Ascending aorta (tissue), 2 donors: Measurements from ENCODE around the gene GSTO1. TPM values are rescaled to one million over a fixed set of nuclear protein-coding genes. Genes with fewer than 3 reads are reported as not detected.

Experiments
- DNase-seq, 2 donors: peaks; one replicate each; pipeline ENCODE4 v3.0.0-alpha.2; 2019; ENCODE audit warnings: low spot score in 2 of 2
- H3K27ac ChIP-seq, 2 donors: fragments of 200-600 bp; sonication (generic); one replicate each; pipeline ENCODE4 v1.5.1; 2016 to 2017; ENCODE audit warnings: mild to moderate bottlenecking in 1 of 2
- H3K27me3 ChIP-seq: fragments of 200-600 bp; sonication (generic); one replicate; pipeline ENCODE4 v1.5.1; 2017
- H3K36me3 ChIP-seq, 2 donors: fragments of 200-600 bp; sonication (generic); one replicate each; pipeline ENCODE4 v1.5.1; 2016
- H3K4me1 ChIP-seq, 2 donors: fragments of 200-600 bp; sonication (generic); one replicate each; pipeline ENCODE4 v1.5.1; 2016 to 2017; ENCODE audit warnings: mild to moderate bottlenecking in 1 of 2
- H3K4me3 ChIP-seq, 2 donors: fragments of 200-600 bp; sonication (generic); one replicate each; pipeline ENCODE4 v1.5.1; 2016 to 2017; ENCODE audit warnings: mild to moderate bottlenecking in 1 of 2
- H3K9me3 ChIP-seq, 2 donors: fragments of 200-600 bp; sonication (generic); one replicate each; pipeline ENCODE4 v1.5.1; 2016
- intact Hi-C: fragments of 100-400 bp; cut with DNase I; formaldehyde crosslinking; loops from one replicate; pipeline ENCODE4 v1.15.1; 2023
- total RNA-seq: library from RNA; depleted of rRNA; stranded (reverse); fragments of >200 nt; gene quantifications from one replicate; pipeline ENCODE4 v1.1.0, GENCODE V29; 2016
- TF ChIP-seq, protein P1 (sequence below), 3 experiments: fragments of 200-600 bp in 2 of 3; fragments of 450-650 bp in 1 of 3; sonication (generic) in 2 of 3; IDR thresholded peaks; one replicate each; pipeline ENCODE4 v1.5.1; 2016 to 2019; ENCODE audit warnings: antibody characterized with exemption in 3 of 3, mild to moderate bottlenecking in 1 of 3, moderate library complexity in 1 of 3

GSTO1 gene
- total RNA-seq, 1 donor from 2014 or later = 62.2 TPM

DNA sequence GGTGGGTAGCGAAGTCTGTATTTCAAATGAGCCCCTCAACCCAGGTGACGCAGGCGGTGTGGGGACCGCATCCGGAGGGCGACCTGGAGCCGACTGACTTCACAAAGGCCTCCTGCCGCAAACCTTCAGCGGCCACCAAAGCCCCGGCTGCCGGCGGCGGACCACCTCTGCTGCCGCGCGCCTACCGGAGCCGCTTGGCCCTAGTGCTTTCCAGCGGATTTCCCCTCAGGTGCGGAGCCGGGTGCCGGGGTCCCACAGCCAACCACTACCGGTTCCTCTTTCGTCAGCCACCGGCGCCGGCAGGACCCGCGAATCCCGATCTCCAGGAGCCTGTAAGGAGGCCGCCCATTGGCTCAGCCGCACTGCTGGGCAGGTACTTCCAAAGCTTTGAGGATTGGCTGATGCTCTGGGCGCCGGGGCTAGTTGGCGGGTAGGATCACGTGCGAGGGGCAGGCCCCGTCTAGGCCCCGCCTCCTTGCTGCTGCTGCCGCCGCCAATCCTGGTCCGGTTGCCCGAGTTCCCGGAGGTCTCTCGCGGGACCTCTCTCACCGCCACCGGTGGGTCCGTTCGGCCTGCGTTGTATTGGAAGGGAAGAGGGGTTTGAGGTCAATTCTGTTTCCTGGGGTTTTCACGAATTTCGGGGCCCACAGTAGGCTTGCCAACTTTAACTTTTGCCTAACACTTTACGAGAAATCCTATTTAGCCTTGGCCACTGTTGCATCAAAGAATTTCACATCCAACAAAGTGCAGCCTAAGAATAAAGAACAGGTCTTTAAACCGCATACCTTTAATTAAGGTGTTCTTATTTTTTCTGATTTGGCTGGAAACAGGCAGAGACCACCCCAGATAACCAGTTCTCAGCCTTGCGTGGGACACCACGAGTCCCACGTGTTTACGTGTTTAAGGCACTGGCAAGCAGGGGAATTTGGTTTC, 14.3 kb downstream of the GSTO1 start, which contains the start of gene GSTO2:
Gene GSTO2 (plus strand): TSS at position 472 of the 933 bp plus-strand sequence. CDS start 5,732 bp downstream, outside the sequence.
- peak; percentile 99 to 100 for DNase-seq

DNA sequence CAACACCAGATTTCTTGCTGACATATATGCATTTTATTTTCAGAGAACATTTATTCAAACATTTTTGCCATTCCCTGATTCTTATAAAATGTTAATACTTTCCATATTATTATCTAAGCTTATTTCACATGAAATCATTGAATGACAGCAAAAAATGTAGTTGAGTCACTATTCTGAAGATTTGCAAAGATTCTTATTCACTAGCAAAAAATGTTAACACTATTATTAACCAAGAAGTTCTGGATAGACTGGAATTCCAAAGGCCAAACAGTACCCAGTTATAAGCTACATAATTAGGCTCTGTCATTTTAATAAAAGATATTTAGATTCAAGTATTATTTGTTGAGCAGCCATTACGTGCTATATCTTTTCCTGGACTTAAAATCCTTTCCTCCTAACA, 18.6 kb downstream of the GSTO1 start:
- TF ChIP-seq, protein P1, sequence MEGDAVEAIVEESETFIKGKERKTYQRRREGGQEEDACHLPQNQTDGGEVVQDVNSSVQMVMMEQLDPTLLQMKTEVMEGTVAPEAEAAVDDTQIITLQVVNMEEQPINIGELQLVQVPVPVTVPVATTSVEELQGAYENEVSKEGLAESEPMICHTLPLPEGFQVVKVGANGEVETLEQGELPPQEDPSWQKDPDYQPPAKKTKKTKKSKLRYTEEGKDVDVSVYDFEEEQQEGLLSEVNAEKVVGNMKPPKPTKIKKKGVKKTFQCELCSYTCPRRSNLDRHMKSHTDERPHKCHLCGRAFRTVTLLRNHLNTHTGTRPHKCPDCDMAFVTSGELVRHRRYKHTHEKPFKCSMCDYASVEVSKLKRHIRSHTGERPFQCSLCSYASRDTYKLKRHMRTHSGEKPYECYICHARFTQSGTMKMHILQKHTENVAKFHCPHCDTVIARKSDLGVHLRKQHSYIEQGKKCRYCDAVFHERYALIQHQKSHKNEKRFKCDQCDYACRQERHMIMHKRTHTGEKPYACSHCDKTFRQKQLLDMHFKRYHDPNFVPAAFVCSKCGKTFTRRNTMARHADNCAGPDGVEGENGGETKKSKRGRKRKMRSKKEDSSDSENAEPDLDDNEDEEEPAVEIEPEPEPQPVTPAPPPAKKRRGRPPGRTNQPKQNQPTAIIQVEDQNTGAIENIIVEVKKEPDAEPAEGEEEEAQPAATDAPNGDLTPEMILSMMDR (IDR thresholded peaks at IDR 0.05) = no peak
- Histone ChIP-seq H3K4me1 (peaks cover 0 to 5% of the 10 kb centered on the region in 2 donors), H3K36me3 (no peaks in the 10 kb centered on the region), H3K9me3 (no peaks in the 10 kb centered on the region), H3K27ac (no peak overlapping the region), H3K27me3 (no peaks in the 10 kb centered on the region), H3K4me3 (no peak overlapping the region)
- intact Hi-C loops = no loop called here
- DNase-seq = no peak

More for the DNA sequence above, 14.3 kb downstream of the GSTO1 start, which contains the start of gene GSTO2:
- Histone ChIP-seq H3K27me3 (no peaks in the 10 kb centered on the region), H3K9me3 (no peaks in the 10 kb centered on the region), H3K27ac (peak within 1 kb of the TSS; percentile 91 to 97), H3K4me1 (peaks cover 0 to 11% of the 10 kb centered on the region in 2 donors), H3K36me3 (peaks cover 19 to 28% of the 10 kb centered on the region in 2 donors), H3K4me3 (peak within 1 kb of the TSS; percentile 97 to 98)
- TF ChIP-seq, protein P1 (IDR thresholded peaks at IDR 0.05) = no peak
- intact Hi-C loops = loop anchor here (1.0 to 2.0 kb wide), 2 partner anchors 36 to 84 kb away; partner anchors contain the start of genes CFAP43 and CFAP58

DNA sequence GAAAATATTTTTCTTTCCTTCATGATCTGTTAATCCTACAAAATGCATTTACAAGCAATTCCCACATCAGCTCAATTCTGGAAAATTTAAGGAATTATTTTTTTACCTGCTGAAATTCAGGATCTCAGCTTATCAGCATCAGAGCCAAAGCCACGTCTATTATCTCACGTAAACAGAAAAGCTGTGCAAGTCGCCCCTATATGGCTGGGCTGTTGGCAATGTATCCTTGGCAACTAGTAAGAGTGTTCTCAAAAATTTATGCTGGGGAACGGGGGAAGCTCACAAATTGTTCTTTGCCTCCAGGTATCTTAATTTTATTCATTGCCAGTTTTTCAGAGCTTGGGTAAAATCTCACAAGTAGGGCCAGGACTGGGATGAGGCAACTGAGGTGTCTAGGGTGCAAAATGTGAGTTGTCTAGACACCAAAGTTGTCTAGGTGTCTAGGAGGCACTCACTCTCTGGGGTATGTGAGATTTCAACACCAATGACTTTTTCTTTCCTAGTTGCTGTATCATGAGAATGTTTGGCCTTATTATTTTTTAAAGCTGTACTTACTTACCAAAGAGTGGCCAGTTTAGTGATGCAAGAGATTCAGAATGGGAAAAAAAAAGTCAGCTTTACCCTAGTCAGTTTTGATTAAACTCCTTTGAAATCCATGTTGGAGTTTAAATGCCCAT, 19.3 kb downstream of the GSTO1 start:
- Histone ChIP-seq H3K27me3 (no peaks in the 10 kb centered on the region), H3K36me3 (no peaks in the 10 kb centered on the region), H3K4me3 (peak overlapping the region; percentile 24 to 59), H3K4me1 (peaks cover 0 to 3% of the 10 kb centered on the region in 2 donors), H3K27ac (no peak overlapping the region), H3K9me3 (no peaks in the 10 kb centered on the region)
- TF ChIP-seq, protein P1 (IDR thresholded peaks at IDR 0.05) = no peak
- DNase-seq = no peak
- intact Hi-C loops = no loop called here

DNA sequence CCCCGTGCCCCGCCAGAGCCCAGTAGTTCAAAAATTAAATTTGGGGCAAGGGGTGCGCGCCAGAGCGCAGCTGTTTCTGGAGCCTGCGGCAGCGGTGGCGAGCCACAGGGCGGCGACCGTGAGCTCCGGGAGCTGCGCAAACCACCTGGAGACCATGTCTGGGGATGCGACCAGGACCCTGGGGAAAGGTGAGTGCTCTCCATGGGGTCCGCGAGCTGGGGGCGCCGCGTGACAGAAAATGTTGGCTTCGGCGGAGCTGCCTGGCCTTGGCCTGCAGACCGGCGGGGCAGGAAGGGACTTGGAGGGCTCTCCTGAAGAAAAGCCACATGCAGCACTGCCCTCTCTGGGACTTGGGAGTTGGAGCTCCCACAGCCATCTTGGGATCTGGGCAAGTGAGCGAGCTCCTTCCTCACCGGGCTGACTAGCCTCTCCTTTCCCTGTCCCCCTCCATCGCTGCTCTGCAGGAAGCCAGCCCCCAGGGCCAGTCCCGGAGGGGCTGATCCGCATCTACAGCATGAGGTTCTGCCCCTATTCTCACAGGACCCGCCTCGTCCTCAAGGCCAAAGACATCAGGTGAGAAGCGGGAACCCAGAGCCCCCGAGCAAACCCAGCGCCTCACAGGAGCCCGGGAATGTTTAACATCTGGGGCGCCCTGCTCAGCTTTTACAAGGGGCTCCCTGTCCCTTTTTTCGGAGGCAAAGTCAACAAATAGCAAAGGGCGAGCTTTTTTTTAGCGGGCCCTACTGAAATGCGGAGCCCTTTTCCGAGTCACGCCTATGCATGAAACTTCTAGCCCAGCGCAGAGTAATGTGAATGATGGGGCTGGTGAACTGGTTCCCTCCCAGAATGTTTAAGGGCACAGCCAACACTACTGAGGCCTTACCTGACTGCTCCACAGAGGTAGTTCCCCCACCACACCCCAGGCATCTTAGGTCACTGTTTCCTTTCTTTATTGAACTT, 20.4 kb downstream of the GSTO1 start:
- no peak for DNase-seq
- intact Hi-C loops = no loop called here
- no peaks in the 10 kb centered on the region for H3K36me3 ChIP-seq
- H3K27me3 ChIP-seq = no peaks in the 10 kb centered on the region
- H3K27ac ChIP-seq = no peak overlapping the region
- peak overlapping the region; percentile 24 to 59 for H3K4me3 ChIP-seq
- no peaks in the 10 kb centered on the region for H3K9me3 ChIP-seq
- TF ChIP-seq, protein P1 (IDR thresholded peaks at IDR 0.05) = peak; percentile 60 to 92 (median 83)
- no peaks in the 10 kb centered on the region for H3K4me1 ChIP-seq

DNA sequence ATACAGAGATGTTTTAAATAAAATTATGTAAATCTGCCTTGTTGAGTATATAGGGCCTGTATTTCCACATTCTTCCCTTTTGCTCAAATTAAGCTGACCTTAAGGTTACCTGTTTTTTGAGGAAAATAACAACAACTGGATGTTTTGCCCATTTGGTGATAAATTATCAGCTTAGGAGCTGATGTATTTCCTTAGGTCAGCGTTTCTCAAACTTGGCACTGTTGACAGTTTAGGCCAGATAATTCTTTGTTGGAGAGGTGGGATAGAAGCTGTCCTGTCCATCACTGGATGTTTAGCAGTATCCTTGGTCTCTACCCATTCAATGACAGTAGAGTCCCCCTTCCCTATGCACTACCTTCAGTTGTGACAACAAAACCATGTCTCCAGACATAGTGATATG, 21.5 kb downstream of the GSTO1 start:
- no peak overlapping the region for H3K4me3 ChIP-seq
- intact Hi-C loops = no loop called here
- no peaks in the 10 kb centered on the region for H3K27me3 ChIP-seq

More for the DNA sequence above, 21.5 kb downstream of the GSTO1 start:
- H3K9me3 ChIP-seq = no peaks in the 10 kb centered on the region
- no peaks in the 10 kb centered on the region for H3K36me3 ChIP-seq
- H3K27ac ChIP-seq = no peak overlapping the region
- DNase-seq = no peak
- TF ChIP-seq, protein P1 (IDR thresholded peaks at IDR 0.05) = no peak
- H3K4me1 ChIP-seq = no peaks in the 10 kb centered on the region
